EH (cell line): Measurements from ENCODE around the gene CEMIP.

Source experiments
- DNase-seq: peaks from one replicate; pipeline ENCODE4 v3.0.0-alpha.2; 2015; ENCODE audit warnings: low read depth

Gene CEMIP

DNA sequence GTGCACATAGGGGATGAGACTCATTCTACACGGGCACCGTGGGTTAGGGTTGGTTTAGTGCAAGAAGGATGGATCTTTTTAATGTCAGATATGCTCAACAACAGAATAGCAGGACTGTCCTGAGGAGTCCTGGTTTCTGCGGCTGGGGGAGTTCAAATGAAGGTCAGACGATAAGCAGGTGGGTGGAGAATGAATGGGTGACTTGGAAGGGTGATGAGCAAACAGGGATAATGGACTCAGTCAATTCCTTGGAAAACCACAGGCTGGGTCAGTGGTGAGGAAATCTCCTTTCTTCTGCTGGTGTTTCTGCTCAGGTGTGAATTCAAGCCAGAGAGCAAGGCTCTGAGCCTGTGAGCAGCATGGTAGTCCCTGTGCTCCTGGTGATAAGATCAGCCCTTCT, 150.5 kb downstream of the CEMIP start:
- peak; percentile 33 for DNase-seq

DNA sequence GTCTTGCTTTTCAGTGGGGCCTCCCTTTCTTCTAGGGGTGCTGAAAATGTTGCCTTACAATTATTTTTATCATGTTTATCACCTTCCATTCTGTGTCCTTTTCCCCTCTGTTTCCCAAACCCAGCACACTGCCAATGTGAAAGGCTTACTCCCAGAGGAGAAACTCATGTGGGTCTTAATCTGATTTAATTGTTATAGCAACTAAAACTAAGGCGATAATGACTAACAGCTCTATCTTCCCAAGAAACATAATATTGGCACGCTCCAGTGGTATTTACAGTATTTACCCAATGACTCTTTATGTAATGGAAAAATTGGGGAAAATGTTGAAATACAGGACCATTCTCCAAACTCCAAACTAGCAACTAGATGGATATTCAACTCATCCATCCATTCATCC, 152.0 kb downstream of the CEMIP start:
- no peak for DNase-seq

DNA sequence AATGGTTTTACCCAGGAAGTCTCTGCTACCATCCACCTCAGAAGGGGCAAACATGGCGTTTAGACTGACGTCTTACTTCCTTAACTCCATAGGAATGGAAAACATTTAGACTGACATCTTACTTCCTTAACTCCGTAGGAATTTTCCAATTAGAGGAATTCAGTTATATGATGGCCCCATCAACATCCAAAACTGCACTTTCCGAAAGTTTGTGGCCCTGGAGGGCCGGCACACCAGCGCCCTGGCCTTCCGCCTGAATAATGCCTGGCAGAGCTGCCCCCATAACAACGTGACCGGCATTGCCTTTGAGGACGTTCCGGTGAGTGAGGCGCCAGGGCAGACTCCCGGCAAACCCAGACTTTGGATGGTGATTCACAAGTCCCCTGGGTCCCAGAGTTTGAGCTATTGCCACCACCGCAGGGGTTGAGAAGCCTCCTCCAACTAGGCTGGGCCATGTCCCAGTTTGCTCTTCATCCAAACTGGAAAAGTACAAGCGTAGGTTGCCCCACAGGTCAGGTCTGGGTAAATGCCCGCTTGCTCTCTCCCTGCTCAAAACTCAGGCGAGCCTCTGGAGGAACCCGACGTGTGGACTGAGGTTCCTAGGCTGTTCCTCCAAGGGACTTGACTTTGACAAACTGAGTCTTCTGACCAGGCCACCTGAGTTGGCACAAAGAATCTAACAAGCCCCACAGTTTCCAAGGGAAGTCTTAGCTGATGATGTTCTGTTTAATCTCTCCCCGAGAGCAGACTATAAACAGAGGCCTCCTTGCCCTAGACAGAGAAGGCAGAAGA, 152.7 kb downstream of the CEMIP start:
- no peak for DNase-seq

DNA sequence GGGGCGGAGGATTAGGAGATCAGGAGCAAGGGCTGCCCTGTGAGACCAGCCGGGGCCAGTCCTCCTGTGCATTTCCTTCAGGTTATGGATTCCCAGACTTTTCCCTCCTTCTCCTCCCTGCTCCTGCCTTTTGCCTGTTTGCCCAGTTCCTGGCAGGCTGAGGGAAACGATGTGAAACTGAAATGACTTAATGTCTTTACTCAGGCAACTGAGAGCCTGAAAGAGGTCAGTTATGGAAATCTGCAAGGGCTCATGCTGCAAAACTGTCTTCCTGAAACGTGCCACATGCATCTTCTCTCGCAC, 153.3 kb downstream of the CEMIP start:
- DNase-seq: no peak

DNA sequence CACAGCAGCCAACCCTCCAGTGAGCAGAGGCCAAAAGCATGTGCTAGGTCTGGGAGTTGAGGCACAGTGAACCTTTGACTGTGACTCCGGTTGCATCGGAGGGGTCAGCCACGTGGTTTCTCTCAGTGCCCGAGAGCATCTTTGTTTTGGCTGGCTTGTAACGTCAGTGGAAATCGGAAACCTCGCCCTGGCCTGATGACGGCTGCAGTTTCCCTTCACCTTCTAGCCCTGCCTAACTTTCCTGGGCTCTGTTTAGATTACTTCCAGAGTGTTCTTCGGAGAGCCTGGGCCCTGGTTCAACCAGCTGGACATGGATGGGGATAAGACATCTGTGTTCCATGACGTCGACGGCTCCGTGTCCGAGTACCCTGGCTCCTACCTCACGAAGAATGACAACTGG, 153.8 kb downstream of the CEMIP start:
- no peak for DNase-seq

DNA sequence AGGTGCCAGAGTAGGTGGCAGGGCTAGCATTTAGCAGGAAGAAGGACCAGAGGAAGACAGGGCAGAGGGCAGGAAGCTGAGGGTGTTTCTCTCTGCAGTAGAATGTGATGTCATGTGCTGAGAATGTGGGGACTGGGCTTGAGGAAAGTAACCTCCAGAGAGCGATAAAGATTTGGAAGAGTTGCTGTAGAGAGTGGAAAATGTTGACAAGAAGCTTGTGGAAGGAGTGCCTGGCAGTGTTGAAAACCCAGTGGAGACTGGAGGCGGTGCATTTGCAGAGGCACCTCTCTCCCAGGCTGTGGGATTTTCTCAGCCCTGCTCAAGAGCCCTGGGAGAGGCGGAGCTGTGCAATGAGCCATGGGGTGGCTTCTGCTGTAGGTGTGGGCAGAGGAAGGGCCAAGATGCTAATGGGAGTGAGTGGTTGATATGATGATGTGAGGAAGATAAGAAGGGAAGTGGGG, 155.6 kb downstream of the CEMIP start:
- peak; percentile 80 for DNase-seq

DNA sequence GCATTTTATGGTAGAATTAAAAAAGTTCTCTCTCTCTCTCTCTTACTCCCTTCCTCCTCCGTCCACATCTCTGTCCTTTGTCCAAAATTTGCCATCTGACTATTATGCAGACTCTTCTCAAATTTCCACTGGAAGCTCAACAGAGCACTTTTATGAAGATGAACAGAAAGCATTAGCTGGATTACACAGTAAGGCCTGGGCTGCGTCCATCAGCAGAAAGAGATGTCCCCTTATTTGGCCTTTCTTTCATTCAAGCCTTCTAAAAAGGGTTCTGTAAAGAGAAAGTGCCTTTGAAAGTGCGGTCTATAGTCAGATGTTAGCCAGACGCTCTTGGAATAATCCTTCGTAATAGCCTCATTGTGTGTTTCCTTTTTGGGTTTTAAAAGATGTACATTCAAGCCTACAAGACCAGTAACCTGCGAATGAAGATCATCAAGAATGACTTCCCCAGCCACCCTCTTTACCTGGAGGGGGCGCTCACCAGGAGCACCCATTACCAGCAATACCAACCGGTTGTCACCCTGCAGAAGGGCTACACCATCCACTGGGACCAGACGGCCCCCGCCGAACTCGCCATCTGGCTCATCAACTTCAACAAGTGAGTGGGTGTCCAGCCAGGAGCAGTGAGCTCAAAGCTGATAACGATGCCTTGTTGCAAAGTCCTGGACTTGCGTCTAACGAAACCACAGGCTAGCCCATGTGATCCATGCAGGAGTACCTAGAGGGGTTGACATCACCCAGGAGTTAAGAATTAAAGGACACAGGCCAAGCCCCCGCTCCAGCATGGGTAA, 157.3 kb downstream of the CEMIP start:
- DNase-seq: no peak

DNA sequence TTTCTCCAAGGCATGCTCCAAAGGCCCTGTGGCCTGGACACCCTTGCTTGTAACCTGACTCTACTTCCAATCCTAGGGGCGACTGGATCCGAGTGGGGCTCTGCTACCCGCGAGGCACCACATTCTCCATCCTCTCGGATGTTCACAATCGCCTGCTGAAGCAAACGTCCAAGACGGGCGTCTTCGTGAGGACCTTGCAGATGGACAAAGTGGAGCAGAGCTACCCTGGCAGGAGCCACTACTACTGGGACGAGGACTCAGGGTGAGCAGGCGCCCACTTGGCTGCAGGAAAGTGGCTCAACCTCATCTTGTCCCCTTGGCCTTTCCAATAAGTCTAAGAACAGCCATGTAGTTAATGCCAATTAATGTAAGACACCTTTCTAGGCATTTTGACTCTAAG, 158.5 kb downstream of the CEMIP start:
- no peak for DNase-seq

DNA sequence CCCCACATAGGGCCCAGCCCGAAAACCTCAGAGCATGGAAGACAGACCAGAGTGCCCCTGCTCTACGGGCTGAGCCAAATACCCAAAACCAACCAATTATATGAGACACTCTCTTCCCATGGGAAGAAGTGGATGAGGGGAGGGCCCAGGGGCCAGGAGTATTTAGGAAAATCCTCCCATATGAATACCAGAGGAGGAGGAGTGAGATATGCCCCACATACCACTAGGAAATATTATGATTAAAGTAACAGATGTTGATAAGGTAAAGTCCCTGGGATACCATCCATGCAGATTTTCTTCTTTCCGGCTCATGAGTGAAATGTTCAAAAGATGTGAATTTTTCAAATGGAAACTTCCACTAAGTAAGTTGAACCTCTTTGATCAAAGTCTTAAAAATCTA, 160.0 kb downstream of the CEMIP start:
- no peak for DNase-seq

DNA sequence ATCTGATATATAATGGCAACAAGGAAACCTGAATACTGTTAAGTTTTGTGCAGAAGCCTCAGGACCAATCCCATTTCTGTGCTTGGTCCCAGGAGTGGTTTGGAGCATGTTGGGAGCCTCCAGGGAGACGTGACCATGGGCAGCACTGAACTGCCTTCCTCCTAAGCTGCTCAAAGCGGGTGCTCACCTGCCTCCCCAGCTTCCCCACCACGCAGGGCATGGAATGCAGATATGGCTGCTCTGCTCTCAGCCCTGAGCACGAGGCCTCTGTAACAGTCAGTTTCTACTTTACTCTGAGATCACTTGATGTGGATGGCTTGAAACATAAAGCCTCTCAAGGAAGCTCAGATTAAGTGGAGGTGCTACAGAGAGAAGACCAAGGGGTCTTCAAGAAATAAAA, 161.2 kb downstream of the CEMIP start:
- DNase-seq: no peak

DNA sequence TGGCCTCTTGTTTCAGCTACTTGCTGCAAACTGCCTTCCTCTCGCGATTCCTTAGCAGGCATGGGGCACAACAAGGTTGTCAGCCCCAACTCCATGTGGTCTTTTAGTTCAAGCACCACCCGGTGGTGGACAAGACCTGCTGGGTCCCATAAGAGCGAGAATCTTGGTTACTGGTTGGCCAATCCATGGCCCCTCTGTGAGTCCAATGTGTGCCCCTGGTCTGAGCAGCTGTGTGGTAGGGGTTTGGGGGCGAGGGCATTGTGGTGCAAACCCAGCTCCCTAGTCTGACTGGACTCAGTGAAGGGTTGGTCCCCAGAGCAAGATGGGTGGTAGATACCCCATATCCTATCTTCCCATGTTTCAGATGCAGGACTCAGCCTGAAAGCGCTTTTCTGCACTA, 161.7 kb downstream of the CEMIP start:
- DNase-seq: no peak

DNA sequence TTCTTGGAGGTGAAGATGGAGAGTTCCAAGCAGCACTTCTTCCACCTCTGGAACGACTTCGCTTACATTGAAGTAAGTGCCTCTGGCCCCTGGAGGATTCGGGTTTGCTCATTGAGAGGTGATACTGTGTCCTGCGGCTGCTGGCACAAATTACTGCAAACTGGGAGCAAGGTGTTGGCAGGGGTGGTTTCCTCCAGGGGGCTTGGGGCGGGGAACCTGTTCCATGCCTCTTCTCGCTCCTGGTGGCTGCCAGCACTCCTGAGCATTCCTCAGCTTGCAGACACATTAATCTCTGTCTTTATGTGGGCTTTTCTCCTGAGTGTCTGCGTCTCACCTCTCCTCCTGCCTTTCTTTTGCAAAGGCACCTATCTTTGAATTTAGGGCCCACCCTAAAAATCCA, 163.1 kb downstream of the CEMIP start:
- DNase-seq: no peak

DNA sequence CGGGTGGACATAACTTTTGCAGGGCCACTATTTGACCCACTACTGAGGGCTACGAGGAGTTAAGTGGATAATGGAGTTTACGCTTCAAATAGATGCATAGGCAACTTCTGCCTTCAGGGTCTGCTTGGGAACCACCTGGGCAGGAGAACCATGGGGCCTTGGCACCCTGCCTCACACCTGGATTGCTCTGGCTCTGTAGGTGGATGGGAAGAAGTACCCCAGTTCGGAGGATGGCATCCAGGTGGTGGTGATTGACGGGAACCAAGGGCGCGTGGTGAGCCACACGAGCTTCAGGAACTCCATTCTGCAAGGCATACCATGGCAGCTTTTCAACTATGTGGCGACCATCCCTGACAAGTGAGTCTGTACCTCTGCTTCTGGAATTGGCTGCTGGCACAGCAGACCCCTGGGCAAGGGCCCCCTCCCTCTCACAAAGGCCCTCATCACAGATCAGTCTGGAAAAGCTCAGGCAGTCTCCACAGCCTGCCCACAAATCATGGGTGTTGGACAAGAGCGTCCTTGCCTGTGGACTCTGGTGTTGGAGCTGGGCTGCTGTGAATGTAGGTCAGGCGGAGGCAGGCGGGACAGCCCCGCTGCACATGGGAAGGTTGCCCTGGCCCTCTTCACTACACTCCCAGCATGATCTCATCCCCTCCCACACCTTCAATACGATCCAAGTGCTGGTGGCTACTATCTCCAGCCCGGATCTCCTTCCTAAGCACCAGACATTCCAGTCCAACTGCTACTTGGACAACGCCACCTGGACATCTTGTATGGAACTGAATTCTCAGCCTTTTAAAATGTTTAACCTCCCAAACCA, 163.8 kb downstream of the CEMIP start:
- no peak for DNase-seq

DNA sequence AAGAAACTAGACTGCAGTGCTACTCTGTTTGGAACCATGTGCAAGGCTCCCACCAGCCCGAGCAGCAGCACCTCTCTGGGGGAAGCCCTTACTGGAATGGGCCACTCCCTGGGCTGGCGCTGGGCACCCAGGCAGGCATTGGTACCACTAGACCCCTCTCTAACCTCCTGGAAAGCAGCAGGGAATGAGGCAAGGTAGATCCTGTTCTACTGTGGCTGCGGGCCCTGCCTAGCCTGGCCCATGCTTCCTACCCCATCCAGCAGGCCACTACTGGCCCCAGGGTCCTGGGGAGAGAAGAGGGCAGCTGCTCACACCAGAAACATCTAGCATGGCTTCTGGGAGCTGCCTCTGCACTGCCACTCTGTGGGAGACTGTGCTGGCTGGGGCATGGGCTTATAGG, 165.6 kb downstream of the CEMIP start:
- no peak for DNase-seq

DNA sequence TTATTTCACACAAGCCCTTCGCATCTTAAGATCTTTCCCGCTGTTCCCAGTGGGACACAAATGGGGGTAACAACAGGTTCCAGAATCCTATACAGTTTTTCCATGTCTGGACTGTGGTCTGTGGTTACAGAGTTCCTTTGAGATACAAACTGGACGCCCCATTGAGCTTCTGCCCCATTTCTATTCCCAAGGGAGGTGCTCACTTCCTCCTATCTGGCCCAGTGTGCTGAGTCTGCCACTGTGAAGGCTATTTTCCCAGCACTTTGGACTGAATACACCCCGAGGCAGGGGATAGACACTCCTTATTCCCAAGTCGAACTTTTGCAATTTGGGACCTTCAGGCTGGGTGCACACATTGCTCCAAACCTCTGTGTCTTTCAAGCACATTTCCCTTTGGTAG, 166.4 kb downstream of the CEMIP start:
- no peak for DNase-seq

DNA sequence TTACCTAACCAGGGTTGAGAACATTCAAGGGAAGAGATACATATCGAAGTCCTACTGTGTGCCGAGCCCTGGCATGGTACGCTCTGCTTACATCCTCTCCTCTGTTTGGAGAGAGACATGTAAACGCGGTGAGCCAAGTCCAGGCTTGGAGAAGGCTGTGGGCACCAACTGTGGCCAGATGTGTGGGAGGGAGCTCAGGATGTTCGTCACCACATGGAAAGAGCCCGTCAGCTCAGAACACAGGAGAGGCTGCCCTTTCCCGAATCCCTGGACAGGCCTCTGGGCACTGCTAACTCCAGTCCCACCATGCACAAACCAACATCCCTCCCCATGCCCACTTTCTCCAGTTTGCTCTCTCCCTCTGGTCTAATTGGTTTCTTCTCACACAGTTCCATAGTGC, 167.4 kb downstream of the CEMIP start:
- no peak for DNase-seq

DNA sequence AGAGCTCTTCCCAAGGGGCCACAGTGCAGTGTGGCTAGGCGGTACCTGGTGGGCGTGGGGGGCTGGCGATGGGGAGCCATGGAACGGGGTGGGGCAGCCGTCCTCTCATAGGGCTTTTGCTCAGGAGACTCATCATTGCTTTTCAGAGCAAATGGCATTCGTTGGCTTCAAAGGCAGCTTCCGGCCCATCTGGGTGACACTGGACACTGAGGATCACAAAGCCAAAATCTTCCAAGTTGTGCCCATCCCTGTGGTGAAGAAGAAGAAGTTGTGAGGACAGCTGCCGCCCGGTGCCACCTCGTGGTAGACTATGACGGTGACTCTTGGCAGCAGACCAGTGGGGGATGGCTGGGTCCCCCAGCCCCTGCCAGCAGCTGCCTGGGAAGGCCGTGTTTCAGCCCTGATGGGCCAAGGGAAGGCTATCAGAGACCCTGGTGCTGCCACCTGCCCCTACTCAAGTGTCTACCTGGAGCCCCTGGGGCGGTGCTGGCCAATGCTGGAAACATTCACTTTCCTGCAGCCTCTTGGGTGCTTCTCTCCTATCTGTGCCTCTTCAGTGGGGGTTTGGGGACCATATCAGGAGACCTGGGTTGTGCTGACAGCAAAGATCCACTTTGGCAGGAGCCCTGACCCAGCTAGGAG, 169.6 kb downstream of the CEMIP start:
- no peak for DNase-seq

DNA sequence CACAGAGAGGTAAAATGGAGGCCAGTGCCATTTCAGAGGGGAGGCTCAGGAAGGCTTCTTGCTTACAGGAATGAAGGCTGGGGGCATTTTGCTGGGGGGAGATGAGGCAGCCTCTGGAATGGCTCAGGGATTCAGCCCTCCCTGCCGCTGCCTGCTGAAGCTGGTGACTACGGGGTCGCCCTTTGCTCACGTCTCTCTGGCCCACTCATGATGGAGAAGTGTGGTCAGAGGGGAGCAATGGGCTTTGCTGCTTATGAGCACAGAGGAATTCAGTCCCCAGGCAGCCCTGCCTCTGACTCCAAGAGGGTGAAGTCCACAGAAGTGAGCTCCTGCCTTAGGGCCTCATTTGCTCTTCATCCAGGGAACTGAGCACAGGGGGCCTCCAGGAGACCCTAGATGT, 170.6 kb downstream of the CEMIP start:
- DNase-seq: no peak

DNA sequence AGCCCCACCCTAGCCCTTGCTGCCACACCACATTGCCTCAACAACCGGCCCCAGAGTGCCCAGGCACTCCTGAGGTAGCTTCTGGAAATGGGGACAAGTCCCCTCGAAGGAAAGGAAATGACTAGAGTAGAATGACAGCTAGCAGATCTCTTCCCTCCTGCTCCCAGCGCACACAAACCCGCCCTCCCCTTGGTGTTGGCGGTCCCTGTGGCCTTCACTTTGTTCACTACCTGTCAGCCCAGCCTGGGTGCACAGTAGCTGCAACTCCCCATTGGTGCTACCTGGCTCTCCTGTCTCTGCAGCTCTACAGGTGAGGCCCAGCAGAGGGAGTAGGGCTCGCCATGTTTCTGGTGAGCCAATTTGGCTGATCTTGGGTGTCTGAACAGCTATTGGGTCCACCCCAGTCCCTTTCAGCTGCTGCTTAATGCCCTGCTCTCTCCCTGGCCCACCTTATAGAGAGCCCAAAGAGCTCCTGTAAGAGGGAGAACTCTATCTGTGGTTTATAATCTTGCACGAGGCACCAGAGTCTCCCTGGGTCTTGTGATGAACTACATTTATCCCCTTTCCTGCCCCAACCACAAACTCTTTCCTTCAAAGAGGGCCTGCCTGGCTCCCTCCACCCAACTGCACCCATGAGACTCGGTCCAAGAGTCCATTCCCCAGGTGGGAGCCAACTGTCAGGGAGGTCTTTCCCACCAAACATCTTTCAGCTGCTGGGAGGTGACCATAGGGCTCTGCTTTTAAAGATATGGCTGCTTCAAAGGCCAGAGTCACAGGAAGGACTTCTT, 171.3 kb downstream of the CEMIP start:
- no peak for DNase-seq

DNA sequence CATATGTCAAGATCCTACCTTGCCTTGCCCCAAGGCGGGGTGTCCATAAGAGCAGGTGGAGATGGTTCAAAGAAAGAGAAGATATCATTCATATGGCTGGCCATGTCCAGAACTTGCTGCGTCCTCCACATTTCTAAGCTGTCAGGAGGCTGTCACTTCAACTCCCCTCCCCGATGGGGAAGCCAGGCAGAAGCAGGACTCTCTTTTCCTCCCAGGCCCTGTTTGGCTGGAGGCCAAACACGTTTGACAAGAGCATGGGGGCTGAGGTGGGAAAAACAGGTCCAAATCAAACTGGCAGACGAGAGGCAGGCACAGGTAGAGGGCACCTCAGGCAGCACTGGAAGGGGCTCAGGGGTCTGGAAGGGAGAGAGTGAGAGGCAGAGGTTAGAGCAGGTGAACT, 172.8 kb downstream of the CEMIP start:
- no peak for DNase-seq
